Activated CD8-positive, alpha-beta memory T cell treated with anti-CD3 and anti-CD28 coated beads for 1 hour (primary cell): ENCODE data around the gene RBM23.

Experiments used
- DNase-seq, 2 donors: peaks; one replicate each; pipeline ENCODE4 v3.0.0-alpha.2; 2020; ENCODE audit warnings: low read depth in 1 of 2; ENCODE audit errors: extremely low read depth in 1 of 2

The RBM23 gene

DNA sequence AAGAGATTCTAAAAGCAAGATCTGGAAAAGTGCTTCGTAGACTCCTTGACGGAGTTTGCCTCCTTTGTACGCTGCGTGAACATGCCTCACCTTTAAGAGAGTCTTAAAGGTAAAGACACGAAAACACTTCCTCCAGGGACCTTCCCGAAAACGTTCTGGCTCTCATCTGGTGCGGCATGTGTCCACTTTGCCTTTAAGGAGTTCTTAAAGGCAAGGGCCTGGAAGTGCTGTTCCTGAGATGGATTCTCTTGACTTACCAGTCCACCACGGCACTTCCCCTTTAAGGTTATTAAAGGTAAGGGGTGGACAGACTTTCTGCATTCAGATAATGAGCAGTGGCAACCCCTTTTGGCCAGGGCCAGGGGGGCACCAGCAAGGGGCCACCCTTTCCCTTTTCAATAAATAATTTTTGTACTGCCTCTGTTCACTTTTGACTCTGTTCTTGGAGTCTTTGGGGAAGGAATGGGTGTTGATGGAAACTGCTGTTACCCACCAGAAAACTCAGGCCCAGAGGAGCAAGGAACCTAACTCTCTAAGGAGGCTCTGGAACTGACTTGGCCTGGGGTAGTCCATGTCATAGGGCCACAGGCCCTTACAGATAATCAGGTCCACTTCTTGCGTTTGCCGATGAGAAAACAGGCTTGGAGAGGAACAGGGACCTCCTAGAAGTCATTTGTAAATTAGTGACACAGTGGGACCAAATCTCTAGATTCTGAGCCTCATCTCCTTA lies 31.5 kb downstream of the RBM23 start:
- DNase-seq, result no peak

GRCh38 chr14:22886500-22887259 lies 32.3 kb downstream of the RBM23 start:
- peak; percentile 21 to 57 for DNase-seq

DNA sequence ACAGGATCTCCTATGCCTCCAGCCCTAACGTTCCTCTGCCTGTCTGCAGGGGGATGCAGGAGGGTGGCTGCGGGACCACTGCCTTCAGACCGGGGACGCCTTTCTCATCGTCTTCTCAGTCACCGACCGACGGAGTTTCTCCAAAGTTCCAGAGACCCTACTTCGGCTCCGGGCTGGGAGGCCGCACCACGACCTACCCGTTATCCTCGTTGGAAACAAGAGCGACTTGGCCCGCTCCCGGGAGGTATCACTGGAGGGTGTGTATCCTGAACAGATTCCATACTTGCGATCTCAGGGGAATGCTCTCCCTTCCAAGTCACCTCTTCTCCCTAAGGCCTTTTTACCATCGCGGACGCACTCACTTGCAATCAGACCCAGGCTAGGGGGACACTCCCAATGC lies 33.0 kb downstream of the RBM23 start:
- no peak for DNase-seq

- no peak for DNase-seq
These were observed 34.0 kb downstream of the RBM23 start for GRCh38 chr14:22884738-22885523.

- DNase-seq, result no peak
These were observed 34.7 kb downstream of the RBM23 start for GRCh38 chr14:22884076-22884737.

GRCh38 chr14:22883173-22883976 lies 35.6 kb downstream of the RBM23 start, which contains the start of gene REM2:
TSS of gene REM2 (plus strand) at chr14:22883222. CDS start at chr14:22883288, 66 bp downstream.
- DNase-seq, result no peak

DNA sequence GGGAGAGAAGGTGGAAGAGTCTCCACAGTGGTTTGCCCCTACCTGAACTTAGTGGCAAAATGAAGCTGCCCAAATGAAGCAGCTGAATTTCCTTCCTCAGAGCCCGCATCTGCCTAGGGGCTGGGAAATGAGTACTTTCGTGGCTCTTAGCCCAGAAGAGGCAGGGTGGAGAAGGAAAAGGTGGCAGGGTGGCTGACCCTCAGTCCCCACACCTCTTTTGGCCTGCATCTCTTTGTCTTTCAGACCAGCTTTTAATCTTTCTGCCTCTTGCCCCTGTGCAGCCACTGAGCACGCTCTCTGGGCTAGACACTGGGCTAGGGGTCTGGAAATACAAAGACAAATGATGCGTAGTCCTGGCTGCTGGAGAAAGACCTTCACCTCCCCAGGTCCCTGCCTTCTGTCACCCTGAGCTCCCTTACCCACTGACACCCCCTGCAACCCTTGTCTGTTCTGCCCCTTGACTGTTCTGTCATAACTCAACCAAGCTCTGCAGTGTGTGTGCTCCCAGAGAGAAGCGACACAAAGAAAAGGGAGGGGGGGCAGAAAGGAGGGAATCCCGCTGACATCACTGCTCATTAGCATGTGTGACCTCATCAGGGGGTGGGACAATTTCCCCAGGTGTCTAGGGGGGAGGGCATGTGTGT lies 36.3 kb downstream of the RBM23 start:
- DNase-seq, result peak in 1 of 2 donors; percentile 17

GRCh38 chr14:22882064-22882463 lies 36.9 kb downstream of the RBM23 start:
- no peak for DNase-seq

- DNase-seq, result no peak
These were observed 40.4 kb downstream of the RBM23 start for GRCh38 chr14:22878271-22879246.

DNA sequence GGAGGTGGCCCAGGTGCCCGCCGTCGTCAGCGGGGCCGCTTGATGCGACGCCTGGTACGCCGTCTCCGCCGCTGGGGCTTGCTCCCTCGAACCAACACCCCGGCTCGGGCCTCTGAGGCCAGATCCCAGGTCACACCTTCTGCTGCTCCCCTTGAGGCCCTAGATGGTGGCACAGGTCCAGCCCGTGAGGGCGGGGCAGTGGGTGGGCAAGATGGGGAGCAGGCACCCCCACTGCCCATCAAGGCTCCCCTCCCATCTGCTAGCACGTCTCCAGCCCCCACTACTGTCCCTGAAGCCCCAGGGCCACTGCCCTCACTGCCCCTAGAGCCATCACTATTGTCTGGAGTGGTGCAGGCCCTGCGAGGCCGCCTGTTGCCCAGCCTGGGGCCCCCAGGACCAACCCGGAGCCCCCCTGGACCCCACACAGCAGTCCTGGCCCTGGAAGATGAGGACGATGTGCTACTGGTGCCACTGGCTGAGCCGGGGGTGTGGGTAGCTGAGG lies 41.9 kb downstream of the RBM23 start:
- no peak for DNase-seq

GRCh38 chr14:22875748-22876319 lies 43.1 kb downstream of the RBM23 start:
- DNase-seq, result no peak

DNA sequence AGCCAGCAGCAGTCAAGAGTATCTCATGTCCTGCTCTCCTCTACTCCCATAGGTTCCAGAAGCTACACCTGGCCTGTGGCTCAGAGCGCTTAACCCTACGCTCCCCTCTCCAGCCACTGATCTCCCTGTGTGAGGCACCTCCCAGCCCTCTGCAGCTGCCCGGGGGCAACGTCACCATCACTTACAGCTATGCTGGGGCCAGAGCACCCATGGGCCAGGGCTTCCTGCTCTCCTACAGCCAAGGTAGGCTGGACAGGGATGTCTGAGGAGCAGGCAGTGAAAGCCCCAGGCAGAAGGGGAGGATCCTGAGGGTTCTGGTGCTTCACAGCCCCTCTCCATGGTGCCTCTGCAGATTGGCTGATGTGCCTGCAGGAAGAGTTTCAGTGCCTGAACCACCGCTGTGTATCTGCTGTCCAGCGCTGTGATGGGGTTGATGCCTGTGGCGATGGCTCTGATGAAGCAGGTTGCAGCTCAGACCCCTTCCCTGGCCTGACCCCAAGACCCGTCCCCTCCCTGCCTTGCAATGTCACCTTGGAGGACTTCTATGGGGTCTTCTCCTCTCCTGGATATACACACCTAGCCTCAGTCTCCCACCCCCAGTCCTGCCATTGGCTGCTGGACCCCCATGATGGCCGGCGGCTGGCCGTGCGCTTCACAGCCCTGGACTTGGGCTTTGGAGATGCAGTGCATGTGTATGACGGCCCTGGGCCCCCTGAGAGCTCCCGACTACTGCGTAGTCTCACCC lies 43.8 kb downstream of the RBM23 start:
- DNase-seq, result no peak

GRCh38 chr14:22872833-22873520 lies 46.0 kb downstream of the RBM23 start:
- DNase-seq, result no peak

GRCh38 chr14:22872033-22872832 lies 46.7 kb downstream of the RBM23 start:
- peak in 1 of 2 donors; percentile 53 for DNase-seq

GRCh38 chr14:22871224-22872032 lies 47.5 kb downstream of the RBM23 start, which contains the start of gene LRP10:
TSS of gene LRP10 (plus strand) at chr14:22871740. CDS start at chr14:22872304, 564 bp downstream.
- DNase-seq, result peak in 1 of 2 donors; percentile 66
